PC-9 (cell line): Measurements from ENCODE around the gene GALNT1. TPM values are rescaled to one million over a fixed set of nuclear protein-coding genes. Genes with fewer than 3 reads are reported as not detected.

ENCODE experiments used
- BruUV-seq: library from RNA; stranded (reverse); fragments of 400-500 nt; replicated peaks from 2 replicates; lab custom pipeline; 2021; lab: Mats Ljungman, UMichigan
- CTCF ChIA-PET: fragments of 300-600 bp; sonication (Branson Sonifier 250); formaldehyde crosslinking; loops from one replicate; lab custom pipeline; 2022; ENCODE audit warnings: antibody characterized with exemption; lab: Charles Lee
- POLR2A ChIA-PET: fragments of 300-600 bp; sonication (Branson Sonifier 250); formaldehyde crosslinking; loops from one replicate; lab custom pipeline; 2022; ENCODE audit warnings: antibody characterized with exemption; ENCODE audit not compliant: unreplicated experiment; lab: Charles Lee
- DNase-seq, 2 experiments: peaks; one replicate each; pipeline versions ENCODE4 v3.0.0 to v3.0.0-alpha.2; 2015 to 2022; ENCODE audit warnings: mixed read lengths in 1 of 2
- H2AFZ ChIP-seq: fragments of 200-600 bp; sonication (generic); 2 replicates; pipeline ENCODE4 v1.8.1; 2017; ENCODE audit warnings: antibody characterized with exemption
- H3F3A ChIP-seq: fragments of 200-600 bp; sonication (generic); 2 replicates; pipeline ENCODE4 v1.8.1; 2017; ENCODE audit warnings: antibody characterized with exemption, mild to moderate bottlenecking, low read depth; ENCODE audit not compliant: insufficient read depth
- H3K27ac ChIP-seq: fragments of 200-600 bp; sonication (generic); 2 replicates; pipeline ENCODE4 v1.6.1; 2016; ENCODE audit warnings: mixed run types
- H3K27me3 ChIP-seq: fragments of 200-600 bp; sonication (generic); 2 replicates; pipeline ENCODE4 v1.6.1; 2016; ENCODE audit warnings: low read depth, mixed run types; ENCODE audit not compliant: insufficient read depth
- H3K36me3 ChIP-seq: fragments of 200-600 bp; sonication (generic); 2 replicates; pipeline ENCODE4 v1.6.1; 2016; ENCODE audit warnings: low read depth, mixed run types
- H3K4me1 ChIP-seq: fragments of 200-600 bp; sonication (generic); replicated peaks from 2 replicates; pipeline ENCODE4 v1.6.1; 2016; ENCODE audit warnings: mixed run types; ENCODE audit not compliant: insufficient read depth
- H3K4me2 ChIP-seq: fragments of 200-600 bp; sonication (generic); 2 replicates; pipeline ENCODE4 v1.6.1; 2017; ENCODE audit warnings: mixed run types
- H3K4me3 ChIP-seq: fragments of 200-600 bp; sonication (generic); 2 replicates; pipeline ENCODE4 v1.6.1; 2016; ENCODE audit warnings: mixed run types
- H3K79me2 ChIP-seq: fragments of 200-600 bp; sonication (generic); 2 replicates; pipeline ENCODE4 v1.6.1; 2017; ENCODE audit warnings: low read depth, mixed run types
- H3K9me2 ChIP-seq: fragments of 200-600 bp; sonication (generic); 2 replicates; pipeline ENCODE4 v1.8.1; 2017; ENCODE audit warnings: mild to moderate bottlenecking; ENCODE audit not compliant: insufficient read depth
- H3K9me3 ChIP-seq: fragments of 200-600 bp; sonication (generic); 2 replicates; pipeline ENCODE4 v1.8.1; 2016; ENCODE audit warnings: low read depth; ENCODE audit not compliant: insufficient read depth
- H4K20me1 ChIP-seq: fragments of 200-600 bp; sonication (generic); 2 replicates; pipeline ENCODE4 v1.8.1; 2017; ENCODE audit not compliant: insufficient read depth
- EZH2 ChIP-seq: fragments of 200-600 bp; sonication (generic); IDR thresholded peaks from 2 replicates; pipeline ENCODE4 v1.8.0; 2017; ENCODE audit warnings: antibody characterized with exemption, low read depth
- intact Hi-C: fragments of 100-400 bp; cut with micrococcal nuclease; formaldehyde crosslinking; loops from one replicate; pipeline ENCODE4 v1.10.0; 2022; ENCODE audit not compliant: unreplicated experiment
- total RNA-seq: library from RNA; stranded (reverse); gene quantifications from 2 replicates; pipeline ENCODE4 v1.2.3, GENCODE V29; 2021
- TF ChIP-seq, protein P1 (sequence below): fragments of 200-600 bp; sonication (generic); conservative IDR thresholded peaks from 2 replicates; pipeline ENCODE4 v1.6.1; 2017; ENCODE audit warnings: mixed run types, antibody characterized with exemption, mild to moderate bottlenecking, moderate library complexity

The GALNT1 gene
- total RNA-seq, 1 experiment from 2014 or later = 88.9 TPM

DNA sequence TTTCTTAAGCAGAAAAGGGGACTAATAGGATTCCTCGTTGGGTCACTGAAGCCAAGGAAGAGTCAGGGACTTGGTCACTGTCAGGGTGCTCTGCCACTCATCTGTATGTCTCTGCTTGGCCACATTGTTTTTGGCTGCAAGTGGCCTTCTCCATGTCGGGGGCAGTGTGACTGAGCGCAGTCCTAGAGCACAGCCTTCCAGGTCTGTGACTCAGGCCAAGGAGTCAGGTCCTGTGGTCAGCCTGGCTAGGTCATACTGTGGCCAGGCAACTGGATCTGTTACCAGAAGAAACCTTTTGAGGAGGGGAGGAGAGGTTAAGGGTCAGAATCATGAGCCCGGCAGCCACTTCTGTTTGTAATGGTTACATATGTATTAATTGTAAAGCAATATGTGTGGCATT lies 61.3 kb downstream of the GALNT1 start:
- Histone ChIP-seq H4K20me1 (no peaks in the 10 kb centered on the region), H2AFZ (no peak overlapping the region), H3K27ac (no peak overlapping the region), H3K4me3 (no peak overlapping the region), H3K36me3 (no peaks in the 10 kb centered on the region), H3K9me3 (no peaks in the 10 kb centered on the region), H3K4me2 (no peak overlapping the region), H3F3A (no peaks in the 10 kb centered on the region), H3K4me1 (no peaks in the 10 kb centered on the region), H3K9me2 (no peaks in the 10 kb centered on the region), H3K27me3 (no peaks in the 10 kb centered on the region), H3K79me2 (no peaks in the 10 kb centered on the region)
- DNase-seq = no peak
- no peak for TF ChIP-seq EZH2
- TF ChIP-seq, protein P1, sequence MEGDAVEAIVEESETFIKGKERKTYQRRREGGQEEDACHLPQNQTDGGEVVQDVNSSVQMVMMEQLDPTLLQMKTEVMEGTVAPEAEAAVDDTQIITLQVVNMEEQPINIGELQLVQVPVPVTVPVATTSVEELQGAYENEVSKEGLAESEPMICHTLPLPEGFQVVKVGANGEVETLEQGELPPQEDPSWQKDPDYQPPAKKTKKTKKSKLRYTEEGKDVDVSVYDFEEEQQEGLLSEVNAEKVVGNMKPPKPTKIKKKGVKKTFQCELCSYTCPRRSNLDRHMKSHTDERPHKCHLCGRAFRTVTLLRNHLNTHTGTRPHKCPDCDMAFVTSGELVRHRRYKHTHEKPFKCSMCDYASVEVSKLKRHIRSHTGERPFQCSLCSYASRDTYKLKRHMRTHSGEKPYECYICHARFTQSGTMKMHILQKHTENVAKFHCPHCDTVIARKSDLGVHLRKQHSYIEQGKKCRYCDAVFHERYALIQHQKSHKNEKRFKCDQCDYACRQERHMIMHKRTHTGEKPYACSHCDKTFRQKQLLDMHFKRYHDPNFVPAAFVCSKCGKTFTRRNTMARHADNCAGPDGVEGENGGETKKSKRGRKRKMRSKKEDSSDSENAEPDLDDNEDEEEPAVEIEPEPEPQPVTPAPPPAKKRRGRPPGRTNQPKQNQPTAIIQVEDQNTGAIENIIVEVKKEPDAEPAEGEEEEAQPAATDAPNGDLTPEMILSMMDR = no peak
- no TSS peak for BruUV-seq
- intact Hi-C loops = no loop called here
- POLR2A ChIA-PET = no interaction called here
- CTCF ChIA-PET = no interaction called here

DNA sequence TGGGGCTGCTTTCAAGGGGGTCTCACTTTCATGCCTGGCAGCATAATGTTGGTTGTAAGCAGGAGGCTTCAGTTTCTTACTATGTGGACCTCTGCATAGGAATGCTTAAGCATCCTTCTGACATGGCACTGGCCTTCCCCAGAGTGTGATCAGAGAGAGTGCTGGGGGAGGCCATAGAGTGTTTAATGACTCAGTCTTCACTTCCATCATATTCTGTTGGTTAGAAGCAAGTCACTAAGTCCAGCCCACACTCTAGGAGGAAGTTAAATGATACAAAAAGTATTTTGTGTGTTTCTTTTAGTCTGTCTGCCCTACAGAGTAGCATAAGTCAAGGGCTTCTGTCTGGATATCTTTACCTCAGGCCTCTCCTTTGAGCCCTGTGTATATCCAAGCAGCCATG lies 64.9 kb downstream of the GALNT1 start:
- H3K36me3 ChIP-seq = no peaks in the 10 kb centered on the region
- no peak overlapping the region for H3K4me2 ChIP-seq
- ChIA-PET POLR2A (no interaction called here), CTCF (no interaction called here)
- no peaks in the 10 kb centered on the region for H3K4me1 ChIP-seq
- no peaks in the 10 kb centered on the region for H3K9me3 ChIP-seq
- no peaks in the 10 kb centered on the region for H3K9me2 ChIP-seq
- H2AFZ ChIP-seq = no peak overlapping the region
- intact Hi-C loops = no loop called here
- no peaks in the 10 kb centered on the region for H3K27me3 ChIP-seq
- no peak overlapping the region for H3K4me3 ChIP-seq
- H3K27ac ChIP-seq = no peak overlapping the region
- TF ChIP-seq, protein P1 = no peak
- TF ChIP-seq EZH2 = no peak
- H3F3A ChIP-seq = no peaks in the 10 kb centered on the region
- peaks cover 7% of the 10 kb centered on the region; the same call in 1 of the 2 replicates for H3K79me2 ChIP-seq
- no peaks in the 10 kb centered on the region for H4K20me1 ChIP-seq
- BruUV-seq = no TSS peak
- DNase-seq = no peak

DNA sequence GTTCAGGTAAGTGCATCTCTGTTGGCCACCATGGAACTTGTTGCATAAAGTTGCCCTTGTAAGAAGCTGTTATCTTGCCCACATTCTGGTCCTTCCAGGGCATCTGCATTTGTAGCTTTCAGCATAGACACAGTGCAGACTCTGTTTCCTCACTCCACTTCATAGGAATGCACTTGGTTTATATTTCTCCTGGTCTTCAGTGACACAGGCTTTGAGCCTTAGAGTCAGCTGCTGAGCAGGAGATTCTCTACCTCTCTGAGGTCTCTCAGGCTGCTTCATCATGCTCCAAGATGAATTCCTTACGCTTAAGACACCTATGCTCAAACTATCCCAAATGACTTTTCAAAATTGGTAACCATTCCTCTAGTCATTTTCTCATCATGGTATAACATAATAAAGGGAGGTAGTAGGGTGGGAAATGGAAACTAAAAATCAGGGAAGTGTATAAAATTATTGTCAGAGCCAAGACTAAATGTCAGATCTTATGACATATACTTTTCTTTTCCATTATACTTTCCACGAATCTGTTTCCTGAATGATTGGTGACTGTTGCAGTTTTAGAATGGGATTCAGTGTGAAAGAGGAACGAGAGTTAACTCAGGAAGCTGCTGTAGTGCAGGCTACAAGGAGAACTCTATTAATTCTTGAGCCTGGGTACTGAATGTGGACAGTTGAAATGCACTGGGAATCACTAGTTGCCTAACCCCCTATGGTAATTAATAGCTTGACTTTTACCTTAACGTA lies 72.0 kb downstream of the GALNT1 start:
- H3K4me1 ChIP-seq = no peaks in the 10 kb centered on the region
- ChIA-PET CTCF (no interaction called here), POLR2A (no interaction called here)
- no peak overlapping the region for H3K4me3 ChIP-seq
- intact Hi-C loops = no loop called here
- no peak overlapping the region for H3K27ac ChIP-seq
- H2AFZ ChIP-seq = no peak overlapping the region
- H4K20me1 ChIP-seq = no peaks in the 10 kb centered on the region
- H3K27me3 ChIP-seq = no peaks in the 10 kb centered on the region
- no TSS peak for BruUV-seq
- peaks cover 7% of the 10 kb centered on the region; the same call in 1 of the 2 replicates for H3K79me2 ChIP-seq
- TF ChIP-seq, protein P1 = no peak
- TF ChIP-seq EZH2 = no peak
- no peak overlapping the region for H3K4me2 ChIP-seq
- H3K9me2 ChIP-seq = no peaks in the 10 kb centered on the region
- no peaks in the 10 kb centered on the region for H3F3A ChIP-seq
- H3K36me3 ChIP-seq = no peaks in the 10 kb centered on the region
- no peak for DNase-seq
- no peaks in the 10 kb centered on the region for H3K9me3 ChIP-seq
